Measurements from ENCODE around the gene TMEM143.

DNA sequence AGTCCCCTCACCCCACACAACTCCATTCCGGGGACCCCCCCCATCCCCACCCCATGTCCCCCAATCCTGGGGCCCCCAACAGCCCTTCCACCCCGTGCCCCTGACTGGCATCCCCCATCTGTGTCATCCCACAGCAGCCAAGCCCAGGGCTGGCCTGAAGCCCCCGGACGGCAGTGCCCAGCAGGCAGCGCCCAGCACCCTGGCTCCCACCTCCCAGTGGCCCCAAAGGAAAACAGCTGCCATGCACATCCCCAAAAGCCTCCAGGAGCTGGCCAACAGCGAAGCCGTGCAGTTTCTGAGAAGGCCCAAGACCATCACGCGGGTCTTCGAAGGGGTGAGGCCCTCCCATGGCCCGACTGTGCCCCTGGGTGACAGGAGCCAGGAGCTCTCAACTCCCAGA is 1.9 kb upstream of the TMEM143 start:
- TF ChIP-seq FOS (IDR thresholded peaks at IDR 0.05; ENCODE audit: borderline replicate concordance, extremely low read depth, insufficient read length), result no peak
- no peak for TF ChIP-seq POLR2AphosphoS2 (IDR thresholded peaks at IDR 0.05; ENCODE audit: low read depth, low read length)
- TF ChIP-seq, protein P1, sequence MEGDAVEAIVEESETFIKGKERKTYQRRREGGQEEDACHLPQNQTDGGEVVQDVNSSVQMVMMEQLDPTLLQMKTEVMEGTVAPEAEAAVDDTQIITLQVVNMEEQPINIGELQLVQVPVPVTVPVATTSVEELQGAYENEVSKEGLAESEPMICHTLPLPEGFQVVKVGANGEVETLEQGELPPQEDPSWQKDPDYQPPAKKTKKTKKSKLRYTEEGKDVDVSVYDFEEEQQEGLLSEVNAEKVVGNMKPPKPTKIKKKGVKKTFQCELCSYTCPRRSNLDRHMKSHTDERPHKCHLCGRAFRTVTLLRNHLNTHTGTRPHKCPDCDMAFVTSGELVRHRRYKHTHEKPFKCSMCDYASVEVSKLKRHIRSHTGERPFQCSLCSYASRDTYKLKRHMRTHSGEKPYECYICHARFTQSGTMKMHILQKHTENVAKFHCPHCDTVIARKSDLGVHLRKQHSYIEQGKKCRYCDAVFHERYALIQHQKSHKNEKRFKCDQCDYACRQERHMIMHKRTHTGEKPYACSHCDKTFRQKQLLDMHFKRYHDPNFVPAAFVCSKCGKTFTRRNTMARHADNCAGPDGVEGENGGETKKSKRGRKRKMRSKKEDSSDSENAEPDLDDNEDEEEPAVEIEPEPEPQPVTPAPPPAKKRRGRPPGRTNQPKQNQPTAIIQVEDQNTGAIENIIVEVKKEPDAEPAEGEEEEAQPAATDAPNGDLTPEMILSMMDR (IDR thresholded peaks at IDR 0.05 in 2 of 3, conservative IDR thresholded peaks at IDR 0.05 in 1 of 3; ENCODE audit: control insufficient read depth in 2 of 3, extremely low read depth in 1 of 3, insufficient read depth in 1 of 3, low read depth in 3 of 3, low read length in 3 of 3), result no peak
- TF ChIP-seq, protein P2, sequence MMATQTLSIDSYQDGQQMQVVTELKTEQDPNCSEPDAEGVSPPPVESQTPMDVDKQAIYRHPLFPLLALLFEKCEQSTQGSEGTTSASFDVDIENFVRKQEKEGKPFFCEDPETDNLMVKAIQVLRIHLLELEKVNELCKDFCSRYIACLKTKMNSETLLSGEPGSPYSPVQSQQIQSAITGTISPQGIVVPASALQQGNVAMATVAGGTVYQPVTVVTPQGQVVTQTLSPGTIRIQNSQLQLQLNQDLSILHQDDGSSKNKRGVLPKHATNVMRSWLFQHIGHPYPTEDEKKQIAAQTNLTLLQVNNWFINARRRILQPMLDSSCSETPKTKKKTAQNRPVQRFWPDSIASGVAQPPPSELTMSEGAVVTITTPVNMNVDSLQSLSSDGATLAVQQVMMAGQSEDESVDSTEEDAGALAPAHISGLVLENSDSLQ (IDR thresholded peaks at IDR 0.05), result no peak
- TF ChIP-seq, protein P3, sequence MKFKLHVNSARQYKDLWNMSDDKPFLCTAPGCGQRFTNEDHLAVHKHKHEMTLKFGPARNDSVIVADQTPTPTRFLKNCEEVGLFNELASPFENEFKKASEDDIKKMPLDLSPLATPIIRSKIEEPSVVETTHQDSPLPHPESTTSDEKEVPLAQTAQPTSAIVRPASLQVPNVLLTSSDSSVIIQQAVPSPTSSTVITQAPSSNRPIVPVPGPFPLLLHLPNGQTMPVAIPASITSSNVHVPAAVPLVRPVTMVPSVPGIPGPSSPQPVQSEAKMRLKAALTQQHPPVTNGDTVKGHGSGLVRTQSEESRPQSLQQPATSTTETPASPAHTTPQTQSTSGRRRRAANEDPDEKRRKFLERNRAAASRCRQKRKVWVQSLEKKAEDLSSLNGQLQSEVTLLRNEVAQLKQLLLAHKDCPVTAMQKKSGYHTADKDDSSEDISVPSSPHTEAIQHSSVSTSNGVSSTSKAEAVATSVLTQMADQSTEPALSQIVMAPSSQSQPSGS (IDR thresholded peaks at IDR 0.05; ENCODE audit: low read length), result no peak

Measured in GM12878 (cell line).